Gastroesophageal sphincter (tissue), 4 donors: Measurements from ENCODE around the gene TTC9. TPM values are rescaled to one million over a fixed set of nuclear protein-coding genes. Genes with fewer than 3 reads are reported as not detected.

Experiments
- ATAC-seq: fragments of 150-250 bp; one replicate; pipeline ENCODE4 v1.9.1; 2016; ENCODE audit warnings: mild to moderate bottlenecking, moderate library complexity
- H3K27ac ChIP-seq, 4 donors: fragments of 200-600 bp; sonication (generic) in 3 of 4; 1 replicate in 3 of 4; 2 replicates in 1 of 4; pipeline ENCODE4 v1.5.1; 2016 to 2019
- H3K27me3 ChIP-seq: fragments of 200-600 bp; sonication (generic); one replicate; pipeline ENCODE4 v1.5.1; 2019
- H3K36me3 ChIP-seq, 2 donors: fragments of 200-600 bp; sonication (generic); one replicate each; pipeline ENCODE4 v1.5.1; 2019; ENCODE audit warnings: control low read depth in 1 of 2
- H3K4me1 ChIP-seq, 3 donors: fragments of 200-600 bp; sonication (generic); 1 replicate in 2 of 3; 2 replicates in 1 of 3; pipeline ENCODE4 v1.5.1; 2016 to 2019; ENCODE audit warnings: control low read depth in 2 of 3
- H3K4me3 ChIP-seq, 2 donors: fragments of 200-600 bp; sonication (generic); one replicate each; pipeline ENCODE4 v1.5.1; 2019; ENCODE audit warnings: mild to moderate bottlenecking in 1 of 2, moderate library complexity in 1 of 2
- H3K9me3 ChIP-seq, 3 donors: fragments of 200-600 bp; sonication (generic); one replicate each; pipeline ENCODE4 v1.5.1; 2017 to 2019; ENCODE audit warnings: control low read depth in 2 of 3
- EP300 ChIP-seq: sonication (generic); formaldehyde crosslinking; IDR thresholded peaks from one replicate; pipeline ENCODE4 v1.6.1; 2017; ENCODE audit warnings: antibody characterized with exemption, mild to moderate bottlenecking
- POLR2A ChIP-seq, 2 donors: fragments of 450-650 bp; IDR thresholded peaks; one replicate each; pipeline ENCODE4 v1.6.1; 2017; ENCODE audit warnings: antibody characterized with exemption in 2 of 2, mild to moderate bottlenecking in 2 of 2, moderate library complexity in 1 of 2
- POLR2AphosphoS5 ChIP-seq: sonication (generic); formaldehyde crosslinking; IDR thresholded peaks from one replicate; pipeline ENCODE4 v1.6.1; 2017; ENCODE audit warnings: antibody characterized with exemption
- WGBS, 2 donors: methylation state at CpG; one replicate each; pipeline ENCODE4 v1.1.5; 2018; ENCODE audit warnings: low coverage in 1 of 2; 5-methylcytosine and 5-hydroxymethylcytosine counted together
- total RNA-seq, 4 donors: library from RNA; depleted of rRNA; stranded (reverse); fragments of >200 nt; gene quantifications; one replicate each; pipeline ENCODE4 v1.1.0, GENCODE V29; 2016
- TF ChIP-seq, protein P1 (sequence below), 4 experiments: fragments of 200-600 bp in 2 of 4; fragments of 450-650 bp in 2 of 4; sonication (generic) in 1 of 4; IDR thresholded peaks; one replicate each; pipeline ENCODE4 v1.5.1; 2017 to 2019; ENCODE audit warnings: antibody characterized with exemption in 4 of 4, mild to moderate bottlenecking in 2 of 4, moderate library complexity in 2 of 4

TTC9 gene
- total RNA-seq, 4 donors from 2014 or later = 0.40 to 7.3 (median 1.6) TPM

DNA sequence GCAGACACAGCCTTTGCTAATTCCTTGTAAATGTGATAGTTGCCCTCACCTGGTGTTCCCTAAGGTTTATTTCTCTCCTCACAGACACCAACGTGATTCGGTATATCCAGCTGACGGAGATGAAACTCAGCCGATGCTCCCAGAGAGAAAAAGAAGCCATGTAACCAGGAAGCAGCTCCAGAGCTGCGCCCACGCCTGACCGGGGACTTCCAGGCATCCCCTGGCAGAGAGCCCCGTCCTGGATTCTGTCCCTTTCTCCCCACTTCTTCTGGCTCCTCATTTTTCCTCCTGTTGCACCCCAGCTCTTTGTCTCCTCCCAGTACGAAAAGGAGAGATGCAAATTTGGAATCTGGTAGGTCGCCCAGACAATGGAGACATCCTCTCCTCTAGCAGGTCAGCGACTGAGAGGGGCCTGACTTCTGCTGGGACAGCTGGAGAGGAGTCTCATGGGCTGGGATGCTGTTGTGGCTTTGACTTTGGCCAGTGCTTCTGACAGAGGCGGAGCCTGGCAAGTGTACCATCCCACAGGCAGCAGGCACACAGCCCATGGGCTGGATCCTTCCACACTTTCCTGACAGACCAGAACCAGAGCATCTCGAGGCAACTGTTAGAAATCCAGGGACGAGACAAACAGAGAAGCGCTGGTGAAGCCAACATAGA lies 29.4 kb downstream of the TTC9 start:
- WGBS, 2 donors = 71 to 75% methylated on average over 4 to 11 of the region's 15 CpGs
- Histone ChIP-seq H3K27ac (no peak overlapping the region), H3K9me3 (no peaks in the 10 kb centered on the region), H3K36me3 (no peaks in the 10 kb centered on the region), H3K4me3 (no peak overlapping the region), H3K4me1 (no peaks in the 10 kb centered on the region), H3K27me3 (no peaks in the 10 kb centered on the region)
- TF ChIP-seq POLR2A (IDR thresholded peaks at IDR 0.05) (no peak), POLR2AphosphoS5 (no peak), EP300 (no peak)
- TF ChIP-seq, protein P1, sequence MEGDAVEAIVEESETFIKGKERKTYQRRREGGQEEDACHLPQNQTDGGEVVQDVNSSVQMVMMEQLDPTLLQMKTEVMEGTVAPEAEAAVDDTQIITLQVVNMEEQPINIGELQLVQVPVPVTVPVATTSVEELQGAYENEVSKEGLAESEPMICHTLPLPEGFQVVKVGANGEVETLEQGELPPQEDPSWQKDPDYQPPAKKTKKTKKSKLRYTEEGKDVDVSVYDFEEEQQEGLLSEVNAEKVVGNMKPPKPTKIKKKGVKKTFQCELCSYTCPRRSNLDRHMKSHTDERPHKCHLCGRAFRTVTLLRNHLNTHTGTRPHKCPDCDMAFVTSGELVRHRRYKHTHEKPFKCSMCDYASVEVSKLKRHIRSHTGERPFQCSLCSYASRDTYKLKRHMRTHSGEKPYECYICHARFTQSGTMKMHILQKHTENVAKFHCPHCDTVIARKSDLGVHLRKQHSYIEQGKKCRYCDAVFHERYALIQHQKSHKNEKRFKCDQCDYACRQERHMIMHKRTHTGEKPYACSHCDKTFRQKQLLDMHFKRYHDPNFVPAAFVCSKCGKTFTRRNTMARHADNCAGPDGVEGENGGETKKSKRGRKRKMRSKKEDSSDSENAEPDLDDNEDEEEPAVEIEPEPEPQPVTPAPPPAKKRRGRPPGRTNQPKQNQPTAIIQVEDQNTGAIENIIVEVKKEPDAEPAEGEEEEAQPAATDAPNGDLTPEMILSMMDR (IDR thresholded peaks at IDR 0.05) = no peak
- no peak for ATAC-seq

DNA sequence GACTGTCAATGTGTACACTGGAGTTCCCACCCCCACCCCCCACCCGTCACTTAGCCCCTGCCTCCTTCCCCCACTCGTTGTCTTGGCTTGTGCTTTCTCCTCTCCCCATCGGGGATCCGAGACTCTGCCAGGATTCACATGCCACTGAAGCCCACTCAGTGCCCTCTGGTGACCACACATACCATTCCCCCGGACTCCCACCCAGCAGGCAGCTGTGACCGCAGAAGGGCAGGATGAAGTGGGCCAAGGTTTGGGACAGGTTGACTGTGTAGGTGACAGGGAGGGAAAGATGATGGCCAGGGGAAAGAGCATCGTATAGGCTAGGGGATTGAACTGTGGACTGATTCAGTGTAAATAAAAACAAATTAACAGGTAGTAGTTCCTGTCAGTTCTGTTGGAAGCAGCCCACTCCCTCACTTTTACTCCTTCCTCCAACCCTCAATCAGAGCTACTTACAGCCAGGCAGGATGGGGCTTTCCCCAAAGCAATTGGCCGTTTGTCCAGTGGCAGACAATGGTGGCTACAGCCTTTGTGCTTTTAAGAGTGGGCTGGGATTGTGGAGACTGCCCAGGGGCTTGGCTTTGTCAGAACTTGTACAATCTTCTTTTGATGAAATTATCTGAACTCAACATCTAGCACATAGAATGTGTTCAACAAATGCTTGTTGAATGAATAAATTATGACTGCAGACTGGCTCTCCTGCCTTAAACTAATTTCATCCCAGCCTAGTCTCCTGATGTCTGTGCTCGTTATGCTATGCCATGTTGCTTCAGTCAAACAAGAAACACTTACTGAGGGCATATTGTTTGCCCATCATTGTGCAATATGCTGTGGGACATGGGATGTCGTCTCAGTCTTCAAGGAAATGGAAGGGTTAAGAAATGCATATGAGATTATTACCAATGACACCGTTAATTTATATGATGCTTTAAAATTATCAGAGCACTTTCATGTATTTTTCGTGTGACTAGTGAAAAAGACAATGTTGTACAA lies 30.2 kb downstream of the TTC9 start:
- H3K27me3 ChIP-seq = peaks cover 2% of the 10 kb centered on the region
- no peak overlapping the region for H3K27ac ChIP-seq
- no peak for ATAC-seq
- TF ChIP-seq POLR2A (IDR thresholded peaks at IDR 0.05) (no peak), POLR2AphosphoS5 (no peak), EP300 (no peak)
- TF ChIP-seq, protein P1 (IDR thresholded peaks at IDR 0.05) = no peak
- H3K36me3 ChIP-seq = no peaks in the 10 kb centered on the region
- no peak overlapping the region for H3K4me3 ChIP-seq
- WGBS, 2 donors = 61 to 68% methylated on average over 6 to 7 of the region's 12 CpGs
- H3K4me1 ChIP-seq = no peaks in the 10 kb centered on the region
- no peaks in the 10 kb centered on the region for H3K9me3 ChIP-seq

DNA sequence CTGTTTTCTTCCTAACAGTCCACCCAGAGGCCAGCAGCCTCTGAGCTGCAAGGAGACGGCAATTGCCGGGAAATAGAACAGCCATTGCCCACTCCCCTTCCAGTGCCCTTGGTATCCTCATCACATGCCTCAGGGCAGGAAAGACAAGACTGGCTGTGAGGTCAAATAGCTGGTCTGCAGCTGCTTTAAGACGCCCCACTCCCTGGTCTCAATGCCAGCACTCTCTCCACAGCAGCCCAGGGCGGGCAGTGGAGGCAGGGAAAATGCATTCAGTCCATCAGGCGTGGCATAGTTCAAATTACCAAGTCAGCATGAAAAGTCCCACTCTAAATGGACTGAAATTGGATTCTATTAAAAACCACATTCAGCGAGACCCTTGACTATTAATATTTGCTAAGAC lies 35.6 kb downstream of the TTC9 start:
- TF ChIP-seq EP300 (no peak), POLR2A (IDR thresholded peaks at IDR 0.05) (no peak), POLR2AphosphoS5 (no peak)
- TF ChIP-seq, protein P1 (IDR thresholded peaks at IDR 0.05) = no peak
- Histone ChIP-seq H3K4me3 (no peak overlapping the region), H3K36me3 (no peaks in the 10 kb centered on the region), H3K9me3 (no peaks in the 10 kb centered on the region), H3K4me1 (no peaks in the 10 kb centered on the region), H3K27me3 (peaks cover 8% of the 10 kb centered on the region), H3K27ac (no peak overlapping the region)
- no peak for ATAC-seq
- 81 to 100% methylated on average over 2 to 4 of the region's 6 CpGs for WGBS, 2 donors

DNA sequence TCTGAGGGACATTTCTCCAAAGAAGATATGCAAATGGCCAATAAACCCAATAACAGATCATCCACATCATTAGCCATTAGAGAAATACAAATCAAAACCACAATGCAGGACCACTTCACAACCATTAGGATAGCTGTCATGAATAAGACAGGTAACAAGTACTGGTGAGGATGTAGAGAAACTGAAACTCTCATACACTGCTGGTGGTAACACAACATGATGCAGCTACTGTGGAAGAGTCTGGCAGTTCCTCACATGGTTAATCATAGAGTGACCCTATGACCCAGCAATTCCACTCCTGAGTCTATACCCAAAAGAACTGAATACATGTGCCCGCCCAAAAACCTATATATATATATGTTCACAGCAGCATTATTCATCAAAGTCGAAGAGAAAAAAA lies 39.0 kb downstream of the TTC9 start:
- no peaks in the 10 kb centered on the region for H3K36me3 ChIP-seq
- no peak overlapping the region for H3K4me3 ChIP-seq
- TF ChIP-seq POLR2A (IDR thresholded peaks at IDR 0.05) = no peak
- no peak for TF ChIP-seq POLR2AphosphoS5
- TF ChIP-seq EP300 = no peak
- TF ChIP-seq, protein P1 (IDR thresholded peaks at IDR 0.05) = no peak
- H3K9me3 ChIP-seq = no peaks in the 10 kb centered on the region
- no peak overlapping the region for H3K27ac ChIP-seq
- H3K4me1 ChIP-seq = no peaks in the 10 kb centered on the region
- no peak for ATAC-seq
- whole genome bisulfite sequencing, 2 donors = 94 to 100% methylated on average over 2 of the region's 2 CpGs
- H3K27me3 ChIP-seq = peaks cover 8% of the 10 kb centered on the region
